ENCODE measurements around the gene KAZN.

Gene KAZN

GRCh38 chr1:14996133-14997050 is 397.9 kb downstream of the KAZN start:
- DNase-seq (ENCODE audit: low read depth): no peak
- H3K4me3 ChIP-seq (ENCODE audit: low read depth, low read length): no peak overlapping the region
- TF ChIP-seq, protein P1, sequence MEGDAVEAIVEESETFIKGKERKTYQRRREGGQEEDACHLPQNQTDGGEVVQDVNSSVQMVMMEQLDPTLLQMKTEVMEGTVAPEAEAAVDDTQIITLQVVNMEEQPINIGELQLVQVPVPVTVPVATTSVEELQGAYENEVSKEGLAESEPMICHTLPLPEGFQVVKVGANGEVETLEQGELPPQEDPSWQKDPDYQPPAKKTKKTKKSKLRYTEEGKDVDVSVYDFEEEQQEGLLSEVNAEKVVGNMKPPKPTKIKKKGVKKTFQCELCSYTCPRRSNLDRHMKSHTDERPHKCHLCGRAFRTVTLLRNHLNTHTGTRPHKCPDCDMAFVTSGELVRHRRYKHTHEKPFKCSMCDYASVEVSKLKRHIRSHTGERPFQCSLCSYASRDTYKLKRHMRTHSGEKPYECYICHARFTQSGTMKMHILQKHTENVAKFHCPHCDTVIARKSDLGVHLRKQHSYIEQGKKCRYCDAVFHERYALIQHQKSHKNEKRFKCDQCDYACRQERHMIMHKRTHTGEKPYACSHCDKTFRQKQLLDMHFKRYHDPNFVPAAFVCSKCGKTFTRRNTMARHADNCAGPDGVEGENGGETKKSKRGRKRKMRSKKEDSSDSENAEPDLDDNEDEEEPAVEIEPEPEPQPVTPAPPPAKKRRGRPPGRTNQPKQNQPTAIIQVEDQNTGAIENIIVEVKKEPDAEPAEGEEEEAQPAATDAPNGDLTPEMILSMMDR (IDR thresholded peaks at IDR 0.05; ENCODE audit: control insufficient read depth, extremely low read depth, insufficient read depth): no peak

DNA sequence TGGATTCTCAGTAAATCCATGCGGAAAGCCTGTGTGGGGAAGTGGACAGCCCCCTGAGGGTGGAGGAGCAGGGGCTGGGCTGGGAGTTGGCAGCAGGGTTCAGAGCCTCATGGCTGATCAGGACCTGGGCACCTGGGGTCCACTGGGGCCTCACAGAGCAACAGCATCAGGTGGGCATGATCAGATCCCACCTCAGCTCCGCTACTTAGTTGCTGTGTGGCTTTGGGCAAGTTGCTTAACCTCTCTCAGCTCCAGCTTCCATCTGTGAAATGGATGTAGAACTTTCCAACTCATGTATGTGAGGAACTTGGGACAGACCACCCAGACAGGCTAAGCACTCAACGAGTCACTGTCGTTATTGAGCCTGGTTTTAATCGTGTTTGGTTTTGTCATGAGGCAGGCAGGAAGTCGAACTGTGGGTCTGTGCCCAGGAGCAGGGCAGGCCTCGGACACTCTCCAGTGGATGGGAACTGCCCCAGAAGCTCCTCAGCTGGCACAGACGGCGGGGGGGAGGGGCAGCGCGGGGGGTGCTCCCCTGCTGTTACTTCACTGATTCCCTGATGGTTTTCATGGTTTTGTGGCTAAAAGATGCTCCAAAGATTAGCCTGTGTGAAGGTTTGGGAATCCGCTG is 399.3 kb downstream of the KAZN start:
- DNase-seq (ENCODE audit: low read depth): no peak

GRCh38 chr1:14999441-14999840 is 401.0 kb downstream of the KAZN start:
- DNase-seq (ENCODE audit: low read depth): no peak
- TF ChIP-seq, protein P1 (IDR thresholded peaks at IDR 0.05; ENCODE audit: control insufficient read depth, extremely low read depth, insufficient read depth): no peak
- H3K4me3 ChIP-seq (ENCODE audit: low read depth, low read length): no peak overlapping the region

More for the DNA sequence above, 399.3 kb downstream of the KAZN start:
- TF ChIP-seq, protein P1 (IDR thresholded peaks at IDR 0.05; ENCODE audit: control insufficient read depth, extremely low read depth, insufficient read depth): no peak
- no peak overlapping the region for H3K4me3 ChIP-seq (ENCODE audit: low read depth, low read length)

GRCh38 chr1:15000030-15000429 is 401.5 kb downstream of the KAZN start:
- no peak for DNase-seq (ENCODE audit: low read depth)
- TF ChIP-seq, protein P1 (IDR thresholded peaks at IDR 0.05; ENCODE audit: control insufficient read depth, extremely low read depth, insufficient read depth): no peak

GRCh38 chr1:15000671-15001070 is 402.2 kb downstream of the KAZN start:
- H3K4me3 ChIP-seq (ENCODE audit: low read depth, low read length): no peak overlapping the region
- TF ChIP-seq, protein P1 (IDR thresholded peaks at IDR 0.05; ENCODE audit: control insufficient read depth, extremely low read depth, insufficient read depth): no peak
- no peak for DNase-seq (ENCODE audit: low read depth)

More at GRCh38 chr1:15000030-15000429, 401.5 kb downstream of the KAZN start:
- H3K4me3 ChIP-seq (ENCODE audit: low read depth, low read length): no peak overlapping the region

DNA sequence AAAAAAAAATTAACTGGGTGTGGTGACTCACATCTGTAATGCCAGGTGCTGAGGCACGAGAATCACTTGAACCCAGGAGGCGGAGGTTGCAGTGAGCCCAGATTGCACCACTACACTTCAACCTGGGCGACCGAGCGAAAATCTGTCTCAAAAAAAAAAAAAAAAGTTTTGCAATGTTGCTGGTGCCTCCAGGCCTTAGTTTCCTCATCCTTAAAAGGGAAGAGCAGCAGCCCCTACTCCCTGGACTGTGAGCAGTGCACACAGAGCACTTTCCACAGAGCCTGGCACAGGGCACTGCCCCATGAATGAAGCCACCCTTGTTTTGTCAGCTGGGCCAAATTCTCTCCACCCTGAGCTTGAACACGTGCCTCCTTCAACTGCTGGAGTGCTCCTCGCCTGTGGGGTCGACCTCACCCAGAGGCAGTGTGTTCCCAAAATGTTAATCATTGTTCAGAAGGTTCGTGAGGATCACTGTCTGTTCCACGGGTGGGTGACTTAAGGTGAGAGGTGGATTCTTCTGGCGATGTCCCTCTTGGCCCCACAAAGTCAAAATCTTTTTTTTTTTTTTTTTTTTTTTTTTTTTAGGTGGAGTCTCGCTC is 402.9 kb downstream of the KAZN start:
- no peak overlapping the region for H3K4me3 ChIP-seq (ENCODE audit: low read depth, low read length)
- DNase-seq (ENCODE audit: low read depth): no peak
- TF ChIP-seq, protein P1 (IDR thresholded peaks at IDR 0.05; ENCODE audit: control insufficient read depth, extremely low read depth, insufficient read depth): no peak

Measured in LNCaP clone FGC (cell line).